Caco-2 (cell line): Measurements from ENCODE around the gene SH3TC2. TPM values are rescaled to one million over a fixed set of nuclear protein-coding genes. Genes with fewer than 3 reads are reported as not detected.

Experiments
- BruUV-seq: library from RNA; stranded (reverse); fragments of 400-500 nt; replicated peaks from 2 replicates; lab custom pipeline; 2021; lab: Mats Ljungman, UMichigan
- CTCF ChIA-PET: fragments of 300-600 bp; sonication (Branson Sonifier 250); formaldehyde crosslinking; loops from one replicate; lab custom pipeline; 2022; ENCODE audit warnings: antibody characterized with exemption; lab: Charles Lee
- POLR2A ChIA-PET: fragments of 300-600 bp; sonication (Branson Sonifier 250); formaldehyde crosslinking; loops from one replicate; lab custom pipeline; 2022; ENCODE audit warnings: antibody characterized with exemption; lab: Charles Lee
- DNase-seq, 2 experiments: peaks; one replicate each; pipeline versions ENCODE4 v3.0.0 to v3.0.0-alpha.2; 2020 to 2022
- H3K27me3 ChIP-seq: replicated peaks from 2 replicates; pipeline ENCODE4 v1.6.0; 2011; ENCODE audit warnings: low read length; ENCODE audit not compliant: control insufficient read depth, insufficient read depth
- H3K36me3 ChIP-seq: 2 replicates; pipeline ENCODE4 v1.5.1; 2011; ENCODE audit warnings: low read length; ENCODE audit not compliant: control insufficient read depth, insufficient read depth
- H3K4me1 ChIP-seq: fragments of 250-450 bp; sonication (Bioruptor Pico); 2 replicates; pipeline ENCODE4 v1.5.1; 2020; ENCODE audit warnings: mild to moderate bottlenecking
- H3K4me3 ChIP-seq: 2 replicates; pipeline ENCODE4 v1.5.1; 2011; ENCODE audit warnings: low read depth, mild to moderate bottlenecking, control low read depth, low read length
- H3K9me3 ChIP-seq: fragments of 250-450 bp; sonication (Bioruptor Pico); 2 replicates; pipeline ENCODE4 v1.5.1; 2020; ENCODE audit warnings: mild to moderate bottlenecking, moderate library complexity
- H3K27ac Mint-ChIP-seq: one replicate; pipeline ENCODE4 v1.8.0; 2022; ENCODE audit warnings: mixed read lengths; ENCODE audit not compliant: unreplicated experiment
- H3K27me3 Mint-ChIP-seq: one replicate; pipeline ENCODE4 v1.8.0; 2022; ENCODE audit warnings: mixed read lengths; ENCODE audit not compliant: insufficient read depth, unreplicated experiment
- H3K36me3 Mint-ChIP-seq: one replicate; pipeline ENCODE4 v1.8.0; 2022; ENCODE audit warnings: mild to moderate bottlenecking, mixed read lengths; ENCODE audit not compliant: insufficient read depth, unreplicated experiment
- H3K4me1 Mint-ChIP-seq: one replicate; pipeline ENCODE4 v1.8.0; 2022; ENCODE audit warnings: low read depth, mixed read lengths; ENCODE audit not compliant: unreplicated experiment
- H3K4me3 Mint-ChIP-seq: one replicate; pipeline ENCODE4 v1.8.0; 2022; ENCODE audit warnings: mild to moderate bottlenecking, moderate library complexity, mixed read lengths; ENCODE audit not compliant: unreplicated experiment
- H3K9me3 Mint-ChIP-seq: one replicate; pipeline ENCODE4 v1.8.0; 2022; ENCODE audit warnings: mixed read lengths; ENCODE audit not compliant: unreplicated experiment
- CTCF ChIP-seq, 2 experiments: fragments of 200-600 bp in 1 of 2; IDR thresholded peaks; 1 replicate in 1 of 2; 2 replicates in 1 of 2; pipeline versions ENCODE4 v1.5.1 to v1.8.0; 2011 to 2022; ENCODE audit warnings: antibody characterized with exemption in 1 of 2, control low read depth in 1 of 2, inconsistent platforms in 1 of 2, low read depth in 1 of 2, low read length in 1 of 2, mild to moderate bottlenecking in 1 of 2, moderate library complexity in 1 of 2; ENCODE audit not compliant: insufficient read depth in 1 of 2, severe bottlenecking in 1 of 2, unreplicated experiment in 1 of 2
- intact Hi-C: fragments of 100-400 bp; cut with micrococcal nuclease; formaldehyde crosslinking; loops from one replicate; pipeline ENCODE4 v1.10.0; 2022; ENCODE audit not compliant: unreplicated experiment
- total RNA-seq: library from RNA; stranded (reverse); gene quantifications from 2 replicates; pipeline ENCODE4 v1.2.3, GENCODE V29; 2022

Gene SH3TC2
- total RNA-seq, 1 experiment from 2014 or later: 5.8 TPM

- Mint-ChIP-seq H3K27me3 (no peaks in the 10 kb centered on the region), H3K36me3 (no peaks in the 10 kb centered on the region), H3K4me3 (no peak overlapping the region), H3K4me1 (peaks cover 9% of the 10 kb centered on the region), H3K27ac (no peak overlapping the region), H3K9me3 (no peaks in the 10 kb centered on the region)
- no TSS peak for BruUV-seq
- H3K9me3 ChIP-seq: no peaks in the 10 kb centered on the region
- peaks cover 23% of the 10 kb centered on the region for H3K4me1 ChIP-seq
- POLR2A ChIA-PET: no interaction called here
- no peak for DNase-seq
- H3K36me3 ChIP-seq: no peaks in the 10 kb centered on the region
- H3K4me3 ChIP-seq: no peak overlapping the region
- CTCF ChIA-PET: interaction anchor here (0.7 kb wide), 1 partner anchor 43 kb away, joined by 3 read pairs; no protein-coding TSS in a partner anchor
- intact Hi-C loops: no loop called here
- H3K27me3 ChIP-seq: no peaks in the 10 kb centered on the region
- TF ChIP-seq CTCF (IDR thresholded peaks at IDR 0.05; ENCODE audit: insufficient read depth in 1 of 2, low read depth in 1 of 2, low read length in 1 of 2, severe bottlenecking in 1 of 2, unreplicated experiment in 1 of 2): no peak
Measured at GRCh38 chr5:149001162-149001561, 61.7 kb downstream of the SH3TC2 start.

- H3K4me1 Mint-ChIP-seq: peaks cover 9% of the 10 kb centered on the region
- CTCF ChIA-PET: no interaction called here
Measured at GRCh38 chr5:148999741-149000140, 63.1 kb downstream of the SH3TC2 start.

GRCh38 chr5:148998174-148998797 lies 64.6 kb downstream of the SH3TC2 start:
- peak in 1 of 2 experiments; percentile 36 for DNase-seq
- no peaks in the 10 kb centered on the region for H3K36me3 Mint-ChIP-seq
- H3K27ac Mint-ChIP-seq: no peak overlapping the region
- Histone ChIP-seq H3K4me3 (no peak overlapping the region), H3K36me3 (no peaks in the 10 kb centered on the region), H3K4me1 (peaks cover 22% of the 10 kb centered on the region), H3K27me3 (no peaks in the 10 kb centered on the region), H3K9me3 (no peaks in the 10 kb centered on the region)
- H3K4me3 Mint-ChIP-seq: no peak overlapping the region
- TF ChIP-seq CTCF (IDR thresholded peaks at IDR 0.05; ENCODE audit: insufficient read depth in 1 of 2, low read depth in 1 of 2, low read length in 1 of 2, severe bottlenecking in 1 of 2, unreplicated experiment in 1 of 2): peak; percentile 53
- no peaks in the 10 kb centered on the region for H3K9me3 Mint-ChIP-seq
- H3K4me1 Mint-ChIP-seq: peaks cover 9% of the 10 kb centered on the region
- intact Hi-C loops: loop anchor here (1.0 kb wide), 3 partner anchors 37 to 257 kb away; no protein-coding TSS in a partner anchor
- no peaks in the 10 kb centered on the region for H3K27me3 Mint-ChIP-seq
- no TSS peak for BruUV-seq
- POLR2A ChIA-PET: no interaction called here
- CTCF ChIA-PET: interaction anchor here (2.0 kb wide), 1 partner anchor 116 kb away, joined by 6 read pairs; no protein-coding TSS in a partner anchor

More at GRCh38 chr5:148999741-149000140, 63.1 kb downstream of the SH3TC2 start:
- POLR2A ChIA-PET: no interaction called here
- no peak overlapping the region for H3K4me3 Mint-ChIP-seq
- no peaks in the 10 kb centered on the region for H3K36me3 Mint-ChIP-seq
- DNase-seq: no peak
- Histone ChIP-seq H3K36me3 (no peaks in the 10 kb centered on the region), H3K4me3 (no peak overlapping the region), H3K4me1 (peaks cover 23% of the 10 kb centered on the region), H3K27me3 (no peaks in the 10 kb centered on the region), H3K9me3 (no peaks in the 10 kb centered on the region)
- no peak overlapping the region for H3K27ac Mint-ChIP-seq
- intact Hi-C loops: no loop called here
- no TSS peak for BruUV-seq
- no peak for TF ChIP-seq CTCF (IDR thresholded peaks at IDR 0.05; ENCODE audit: insufficient read depth in 1 of 2, low read depth in 1 of 2, low read length in 1 of 2, severe bottlenecking in 1 of 2, unreplicated experiment in 1 of 2)
- H3K27me3 Mint-ChIP-seq: no peaks in the 10 kb centered on the region
- no peaks in the 10 kb centered on the region for H3K9me3 Mint-ChIP-seq
